Measurements from ENCODE around the gene CRMP1. TPM values are rescaled to one million over a fixed set of nuclear protein-coding genes. Genes with fewer than 3 reads are reported as not detected.
"Not testable (repeated sequence)": the region's sequence is repeated elsewhere in the genome, so short reads cannot be mapped to it uniquely, and the experiment has no call there.

CRMP1 gene
- total RNA-seq, 1 experiment from 2014 or later, result 14.1 TPM

- DNase-seq (ENCODE audit: low read depth), result no peak
Measured at GRCh38 chr4:5822619-5823018, 70.3 kb downstream of the CRMP1 start.

- peak; percentile 30 for DNase-seq (ENCODE audit: low read depth)
Measured at GRCh38 chr4:5821665-5822358, 71.1 kb downstream of the CRMP1 start.

- no peak for DNase-seq (ENCODE audit: low read depth)
Measured at GRCh38 chr4:5816851-5817375, 76.0 kb downstream of the CRMP1 start.

GRCh38 chr4:5816101-5816500, 76.8 kb downstream of the CRMP1 start:
- DNase-seq (ENCODE audit: low read depth), result no peak

- DNase-seq (ENCODE audit: low read depth), result no peak
Measured at GRCh38 chr4:5815641-5816040, 77.2 kb downstream of the CRMP1 start.

- DNase-seq (ENCODE audit: low read depth), result no peak
Measured at GRCh38 chr4:5814421-5814820, 78.5 kb downstream of the CRMP1 start.

GRCh38 chr4:5813882-5814255, 79.0 kb downstream of the CRMP1 start:
- no peak for DNase-seq (ENCODE audit: low read depth)

GRCh38 chr4:5812506-5813229, 80.2 kb downstream of the CRMP1 start:
- peak; percentile 63 for DNase-seq (ENCODE audit: low read depth)

GRCh38 chr4:5812057-5812456, 80.8 kb downstream of the CRMP1 start:
- DNase-seq (ENCODE audit: low read depth), result not testable (repeated sequence)

GRCh38 chr4:5810770-5811430, 82.0 kb downstream of the CRMP1 start:
- no peak for DNase-seq (ENCODE audit: low read depth)

GRCh38 chr4:5810151-5810550, 82.7 kb downstream of the CRMP1 start:
- DNase-seq (ENCODE audit: low read depth), result no peak

- peak; percentile 30 for DNase-seq (ENCODE audit: low read depth)
Measured at GRCh38 chr4:5809216-5809776, 83.6 kb downstream of the CRMP1 start.

- no peak for DNase-seq (ENCODE audit: low read depth)
Measured at GRCh38 chr4:5808081-5808741, 84.7 kb downstream of the CRMP1 start.

- no peak for DNase-seq (ENCODE audit: low read depth)
Measured at GRCh38 chr4:5805270-5805669, 87.6 kb downstream of the CRMP1 start.

GRCh38 chr4:5804656-5805055, 88.2 kb downstream of the CRMP1 start:
- DNase-seq (ENCODE audit: low read depth), result no peak

GRCh38 chr4:5802565-5802964, 90.3 kb downstream of the CRMP1 start:
- DNase-seq (ENCODE audit: low read depth), result no peak

GRCh38 chr4:5801696-5802095, 91.2 kb downstream of the CRMP1 start:
- DNase-seq (ENCODE audit: low read depth), result no peak

GRCh38 chr4:5800496-5800895, 92.4 kb downstream of the CRMP1 start:
- DNase-seq (ENCODE audit: low read depth), result no peak

GRCh38 chr4:5799406-5799805, 93.5 kb downstream of the CRMP1 start:
- DNase-seq (ENCODE audit: low read depth), result no peak

GRCh38 chr4:5798946-5799345, 93.9 kb downstream of the CRMP1 start:
- no peak for DNase-seq (ENCODE audit: low read depth)

- DNase-seq (ENCODE audit: low read depth), result no peak
Measured at GRCh38 chr4:5798462-5798861, 94.4 kb downstream of the CRMP1 start.

GRCh38 chr4:5797866-5798265, 95.0 kb downstream of the CRMP1 start:
- DNase-seq (ENCODE audit: low read depth), result no peak

All from Daoy (cell line).